BE2C (cell line): ENCODE results near the gene RAB3IP.

Experiments used
- DNase-seq: peaks from one replicate; pipeline ENCODE4 v3.0.0-alpha.2; 2020
- H3K27me3 ChIP-seq: fragments of 250-450 bp; sonication (Bioruptor Pico); 2 replicates; pipeline ENCODE4 v1.5.1; 2020; ENCODE audit warnings: mild to moderate bottlenecking
- H3K36me3 ChIP-seq: fragments of 250-450 bp; sonication (Bioruptor Pico); 2 replicates; pipeline ENCODE4 v1.5.1; 2020; ENCODE audit warnings: mild to moderate bottlenecking
- H3K4me1 ChIP-seq: fragments of 250-450 bp; sonication (Bioruptor Pico); 2 replicates; pipeline ENCODE4 v1.5.1; 2020
- H3K4me3 ChIP-seq: 2 replicates; pipeline ENCODE4 v1.5.1; 2011; ENCODE audit warnings: low read depth, low read length
- H3K9me3 ChIP-seq: fragments of 250-450 bp; sonication (Bioruptor Pico); 2 replicates; pipeline ENCODE4 v1.5.1; 2020
- TF ChIP-seq, protein P1 (sequence below): IDR thresholded peaks from 2 replicates; pipeline ENCODE4 v1.5.1; 2012; ENCODE audit warnings: mild to moderate bottlenecking, low read depth, low read length

Gene RAB3IP

DNA sequence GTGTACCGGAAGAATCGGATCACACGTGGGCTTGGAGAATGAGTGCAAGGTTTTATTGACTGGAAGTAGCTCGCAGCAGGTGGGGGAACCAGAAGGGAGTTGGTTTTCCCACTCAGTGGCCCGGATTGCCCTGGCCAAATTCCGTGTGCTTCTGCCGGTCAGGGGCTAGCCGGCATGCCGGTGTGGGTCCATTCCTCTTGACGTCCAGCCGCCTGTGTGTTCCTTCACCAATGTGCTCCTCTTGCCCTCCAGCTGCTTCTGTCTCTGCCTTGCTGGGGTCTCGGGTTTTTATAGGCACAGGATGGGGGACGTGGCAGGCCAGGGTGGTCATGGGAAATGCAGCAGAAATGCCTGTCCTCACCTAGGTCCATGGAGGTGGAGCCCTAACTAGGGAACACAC, 97.4 kb downstream of the RAB3IP start:
- Histone ChIP-seq H3K4me1 (no peaks in the 10 kb centered on the region), H3K36me3 (no peaks in the 10 kb centered on the region), H3K27me3 (peaks cover 19% of the 10 kb centered on the region), H3K9me3 (no peaks in the 10 kb centered on the region), H3K4me3 (no peak overlapping the region)
- TF ChIP-seq, protein P1, sequence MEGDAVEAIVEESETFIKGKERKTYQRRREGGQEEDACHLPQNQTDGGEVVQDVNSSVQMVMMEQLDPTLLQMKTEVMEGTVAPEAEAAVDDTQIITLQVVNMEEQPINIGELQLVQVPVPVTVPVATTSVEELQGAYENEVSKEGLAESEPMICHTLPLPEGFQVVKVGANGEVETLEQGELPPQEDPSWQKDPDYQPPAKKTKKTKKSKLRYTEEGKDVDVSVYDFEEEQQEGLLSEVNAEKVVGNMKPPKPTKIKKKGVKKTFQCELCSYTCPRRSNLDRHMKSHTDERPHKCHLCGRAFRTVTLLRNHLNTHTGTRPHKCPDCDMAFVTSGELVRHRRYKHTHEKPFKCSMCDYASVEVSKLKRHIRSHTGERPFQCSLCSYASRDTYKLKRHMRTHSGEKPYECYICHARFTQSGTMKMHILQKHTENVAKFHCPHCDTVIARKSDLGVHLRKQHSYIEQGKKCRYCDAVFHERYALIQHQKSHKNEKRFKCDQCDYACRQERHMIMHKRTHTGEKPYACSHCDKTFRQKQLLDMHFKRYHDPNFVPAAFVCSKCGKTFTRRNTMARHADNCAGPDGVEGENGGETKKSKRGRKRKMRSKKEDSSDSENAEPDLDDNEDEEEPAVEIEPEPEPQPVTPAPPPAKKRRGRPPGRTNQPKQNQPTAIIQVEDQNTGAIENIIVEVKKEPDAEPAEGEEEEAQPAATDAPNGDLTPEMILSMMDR, result no peak
- DNase-seq, result no peak

DNA sequence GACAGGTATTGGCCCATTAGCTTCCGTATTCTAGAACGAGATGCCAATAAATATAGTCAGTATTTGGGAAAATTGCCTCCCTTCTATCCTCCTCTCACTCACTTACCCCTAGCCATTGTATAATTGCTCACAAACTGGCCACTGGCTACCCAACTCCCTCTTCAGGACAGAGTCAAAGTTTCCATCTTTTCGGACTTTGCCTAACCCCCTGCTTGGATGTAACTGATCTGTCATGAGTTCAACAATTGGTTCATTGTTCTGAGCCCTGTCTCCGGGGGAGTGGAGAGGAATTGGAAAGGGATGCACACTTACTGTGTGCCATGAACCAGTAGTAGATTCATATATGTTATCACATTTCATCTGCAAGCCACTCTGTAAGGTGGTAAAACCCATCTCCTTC, 98.5 kb downstream of the RAB3IP start:
- TF ChIP-seq, protein P1, result no peak
- DNase-seq, result no peak
- H3K4me3 ChIP-seq, result no peak overlapping the region
- no peaks in the 10 kb centered on the region for H3K36me3 ChIP-seq
- H3K9me3 ChIP-seq, result no peaks in the 10 kb centered on the region
- peaks cover 22% of the 10 kb centered on the region for H3K27me3 ChIP-seq
- no peaks in the 10 kb centered on the region for H3K4me1 ChIP-seq

DNA sequence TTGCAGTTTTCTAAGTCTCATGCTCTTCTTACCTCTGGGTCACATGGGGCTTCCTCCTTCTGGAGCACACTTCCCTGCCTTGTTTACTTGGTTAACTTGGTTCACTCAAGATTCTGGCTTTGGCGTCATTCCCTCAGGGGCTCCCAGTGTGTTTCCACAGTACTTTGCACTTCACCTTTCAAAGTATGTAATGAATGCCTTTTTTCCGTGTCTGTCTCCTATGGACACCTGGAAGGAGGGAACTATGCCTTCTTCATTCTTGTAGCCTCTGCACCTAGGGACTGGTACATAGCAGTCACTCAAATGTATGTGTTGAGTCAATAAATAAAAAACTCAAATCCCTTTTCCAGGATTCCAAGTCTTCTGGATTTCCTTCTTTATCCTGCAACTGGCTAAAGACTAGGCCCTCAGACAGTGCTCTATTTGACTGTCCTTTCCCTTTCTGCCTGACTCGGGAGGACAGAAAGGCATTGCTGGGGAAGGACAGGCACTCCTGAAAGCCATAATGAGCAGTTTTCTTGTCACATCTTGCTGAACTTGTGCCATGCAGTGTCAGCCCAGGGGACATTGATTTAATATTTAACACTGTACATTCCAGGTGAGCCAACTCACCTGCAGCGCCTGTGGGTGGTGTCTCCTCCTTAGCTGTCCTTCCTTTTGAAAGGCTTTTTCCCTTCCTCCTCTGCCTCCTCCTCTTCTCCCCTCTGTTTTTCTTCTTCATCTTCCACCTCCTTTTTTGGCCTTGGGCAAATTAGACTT, 99.2 kb downstream of the RAB3IP start:
- Histone ChIP-seq H3K9me3 (no peaks in the 10 kb centered on the region), H3K27me3 (peaks cover 22% of the 10 kb centered on the region), H3K36me3 (no peaks in the 10 kb centered on the region), H3K4me1 (no peaks in the 10 kb centered on the region), H3K4me3 (no peak overlapping the region)
- DNase-seq, result no peak
- TF ChIP-seq, protein P1, result no peak

DNA sequence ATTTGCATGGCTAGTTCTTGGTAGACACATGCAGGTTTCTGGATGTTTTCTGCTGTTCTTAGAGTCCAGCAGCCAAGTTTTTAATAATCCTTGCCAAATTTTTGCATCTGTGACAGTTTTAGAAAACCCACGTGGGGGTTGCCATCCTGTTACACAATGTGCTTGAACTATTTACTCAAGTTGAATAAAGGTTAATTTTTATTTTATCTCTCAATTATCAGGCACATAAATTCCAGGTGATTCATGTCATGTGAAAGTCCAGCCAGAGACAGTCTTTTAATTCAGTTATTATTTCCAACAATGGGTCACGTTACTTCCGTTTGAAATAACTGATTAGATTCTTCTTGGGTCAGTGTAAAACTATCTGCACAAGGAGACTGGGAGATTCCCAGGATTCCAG, 102.1 kb downstream of the RAB3IP start:
- TF ChIP-seq, protein P1, result no peak
- DNase-seq, result no peak
- no peaks in the 10 kb centered on the region for H3K36me3 ChIP-seq
- no peak overlapping the region for H3K4me3 ChIP-seq
- peaks cover 15% of the 10 kb centered on the region for H3K27me3 ChIP-seq
- H3K9me3 ChIP-seq, result no peaks in the 10 kb centered on the region
- H3K4me1 ChIP-seq, result no peaks in the 10 kb centered on the region

DNA sequence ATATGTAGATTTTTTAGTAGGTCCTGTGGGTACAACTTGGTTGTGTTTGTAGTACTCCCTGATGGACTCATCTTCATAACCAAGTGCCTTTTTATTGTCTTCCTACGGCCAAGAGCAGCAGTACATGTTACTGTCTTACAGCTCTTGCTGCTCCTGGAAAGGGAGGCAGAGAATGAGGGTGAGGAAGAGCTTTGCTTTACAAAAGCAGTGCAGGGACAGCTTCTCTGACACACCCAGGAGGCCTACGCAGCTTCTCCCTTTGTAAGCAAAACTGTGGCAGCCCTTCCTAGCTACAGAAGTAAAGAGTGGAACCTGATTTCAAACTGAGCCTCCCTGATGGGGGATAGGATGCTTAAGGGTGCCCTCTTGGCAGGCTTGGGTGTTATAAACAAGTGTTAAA, 104.9 kb downstream of the RAB3IP start:
- H3K27me3 ChIP-seq, result peaks cover 12% of the 10 kb centered on the region
- H3K36me3 ChIP-seq, result no peaks in the 10 kb centered on the region
- no peaks in the 10 kb centered on the region for H3K9me3 ChIP-seq
- H3K4me3 ChIP-seq, result no peak overlapping the region
- TF ChIP-seq, protein P1, result no peak
- no peaks in the 10 kb centered on the region for H3K4me1 ChIP-seq
- no peak for DNase-seq

DNA sequence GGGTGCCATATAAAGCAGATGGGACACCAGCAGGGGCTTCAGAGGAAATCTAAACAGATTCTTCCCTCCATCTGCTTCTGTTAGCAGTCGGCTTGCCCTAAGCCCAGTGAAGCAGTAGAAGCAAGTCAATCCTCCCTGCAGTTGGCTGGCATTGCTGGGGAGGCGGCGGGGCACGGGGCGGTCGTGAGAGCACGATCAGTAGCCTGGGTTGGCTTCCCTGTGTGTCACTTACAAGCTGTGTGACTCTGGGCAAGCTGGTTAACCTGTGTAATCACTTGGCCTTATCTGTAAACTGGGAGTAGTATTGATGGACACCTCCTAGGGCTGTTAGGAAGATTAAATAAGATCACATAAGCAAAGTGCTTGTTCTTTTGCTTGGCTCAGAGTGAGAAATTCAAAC, 105.8 kb downstream of the RAB3IP start:
- Histone ChIP-seq H3K36me3 (no peaks in the 10 kb centered on the region), H3K9me3 (no peaks in the 10 kb centered on the region)

More for the DNA sequence above, 105.8 kb downstream of the RAB3IP start:
- Histone ChIP-seq H3K4me3 (no peak overlapping the region), H3K27me3 (peaks cover 12% of the 10 kb centered on the region), H3K4me1 (no peaks in the 10 kb centered on the region)
- TF ChIP-seq, protein P1, result no peak
- DNase-seq, result no peak
